HEK293 (cell line): ENCODE data around the gene ZFPM1.

ENCODE experiments used
- MZF1 ChIP-seq: fragments of 450-650 bp; formaldehyde crosslinking; IDR thresholded peaks from 2 replicates; pipeline ENCODE4 v1.5.1; 2017; ENCODE audit warnings: missing biosample characterization, missing genetic modification characterization, borderline replicate concordance
- SP2 ChIP-seq: fragments of 450-650 bp; formaldehyde crosslinking; IDR thresholded peaks from 2 replicates; pipeline ENCODE4 v1.5.1; 2016; ENCODE audit warnings: missing biosample characterization, missing genetic modification characterization
- ZBTB21 ChIP-seq: fragments of 450-650 bp; formaldehyde crosslinking; IDR thresholded peaks from 2 replicates; pipeline ENCODE4 v1.5.1; 2017; ENCODE audit warnings: missing biosample characterization, missing genetic modification characterization
- ZFP37 ChIP-seq: fragments of 450-650 bp; formaldehyde crosslinking; IDR thresholded peaks from 2 replicates; pipeline ENCODE4 v1.5.1; 2016; ENCODE audit warnings: missing biosample characterization, missing genetic modification characterization
- ZNF114 ChIP-seq: fragments of 450-650 bp; formaldehyde crosslinking; IDR thresholded peaks from 2 replicates; pipeline ENCODE4 v1.5.0; 2017; ENCODE audit warnings: missing biosample characterization, missing genetic modification characterization
- ZNF302 ChIP-seq: fragments of 450-650 bp; formaldehyde crosslinking; IDR thresholded peaks from 2 replicates; pipeline ENCODE4 v1.5.1; 2016; ENCODE audit warnings: missing biosample characterization, missing genetic modification characterization, low read depth
- TF ChIP-seq, protein P1 (sequence below): fragments of 450-650 bp; formaldehyde crosslinking; IDR thresholded peaks from 2 replicates; pipeline ENCODE4 v1.5.1; 2016; ENCODE audit warnings: missing biosample characterization, missing genetic modification characterization
- TF ChIP-seq, protein P2 (sequence below): fragments of 450-650 bp; formaldehyde crosslinking; IDR thresholded peaks from 2 replicates; pipeline ENCODE4 v1.5.1; 2016; ENCODE audit warnings: missing biosample characterization, missing genetic modification characterization
- TF ChIP-seq, protein P3 (sequence below): fragments of 450-650 bp; formaldehyde crosslinking; IDR thresholded peaks from 2 replicates; pipeline ENCODE4 v1.5.1; 2016; ENCODE audit warnings: missing biosample characterization, missing genetic modification characterization, borderline replicate concordance

DNA sequence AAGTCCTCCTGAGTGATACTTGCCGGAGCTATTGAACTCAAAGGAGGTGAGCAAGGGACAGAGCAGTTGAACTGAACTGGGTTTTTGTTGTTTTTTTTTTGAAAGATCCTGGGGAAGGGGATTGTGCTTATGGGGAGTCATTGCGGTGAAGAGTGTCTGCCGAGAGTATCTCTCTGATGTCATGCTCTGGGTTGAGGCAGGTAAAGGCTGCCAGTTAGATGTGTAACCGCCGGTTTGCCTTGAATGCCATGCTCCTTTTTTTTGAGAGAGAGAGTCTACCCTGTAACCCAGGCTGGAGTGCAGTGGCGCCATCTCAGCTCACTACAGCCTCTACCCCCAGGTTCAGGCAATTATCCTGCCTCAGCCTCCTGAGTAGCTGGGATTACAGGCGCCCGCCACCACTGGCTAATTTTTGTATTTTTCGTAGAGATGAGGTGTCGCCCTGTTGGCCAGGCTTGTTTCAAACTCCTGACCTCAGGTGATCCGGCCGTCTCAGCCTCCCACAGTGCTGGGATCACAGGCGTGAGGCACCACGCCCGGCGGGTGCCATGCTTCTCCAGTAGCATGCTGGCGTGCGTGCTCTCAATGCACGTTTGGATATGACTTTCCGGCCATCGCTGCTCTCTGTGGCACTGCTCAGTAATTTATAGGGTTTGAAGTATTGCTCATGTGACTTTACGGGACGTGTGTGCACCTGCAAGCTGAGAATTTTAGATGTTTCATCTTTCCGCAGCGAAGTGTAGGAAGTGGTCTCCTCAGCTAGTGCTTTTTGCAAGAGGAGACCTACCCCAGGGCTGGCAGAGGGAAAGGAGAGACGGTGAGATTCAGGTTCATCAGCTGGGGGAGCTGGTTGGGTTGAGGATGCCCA, 125.6 kb downstream of the ZFPM1 start:
- TF ChIP-seq, protein P1, sequence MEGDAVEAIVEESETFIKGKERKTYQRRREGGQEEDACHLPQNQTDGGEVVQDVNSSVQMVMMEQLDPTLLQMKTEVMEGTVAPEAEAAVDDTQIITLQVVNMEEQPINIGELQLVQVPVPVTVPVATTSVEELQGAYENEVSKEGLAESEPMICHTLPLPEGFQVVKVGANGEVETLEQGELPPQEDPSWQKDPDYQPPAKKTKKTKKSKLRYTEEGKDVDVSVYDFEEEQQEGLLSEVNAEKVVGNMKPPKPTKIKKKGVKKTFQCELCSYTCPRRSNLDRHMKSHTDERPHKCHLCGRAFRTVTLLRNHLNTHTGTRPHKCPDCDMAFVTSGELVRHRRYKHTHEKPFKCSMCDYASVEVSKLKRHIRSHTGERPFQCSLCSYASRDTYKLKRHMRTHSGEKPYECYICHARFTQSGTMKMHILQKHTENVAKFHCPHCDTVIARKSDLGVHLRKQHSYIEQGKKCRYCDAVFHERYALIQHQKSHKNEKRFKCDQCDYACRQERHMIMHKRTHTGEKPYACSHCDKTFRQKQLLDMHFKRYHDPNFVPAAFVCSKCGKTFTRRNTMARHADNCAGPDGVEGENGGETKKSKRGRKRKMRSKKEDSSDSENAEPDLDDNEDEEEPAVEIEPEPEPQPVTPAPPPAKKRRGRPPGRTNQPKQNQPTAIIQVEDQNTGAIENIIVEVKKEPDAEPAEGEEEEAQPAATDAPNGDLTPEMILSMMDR = no peak
- TF ChIP-seq ZNF114 (no peak), ZNF302 (tag by site-specific recombination) (no peak), ZBTB21 (tag by site-specific recombination) (no peak), ZFP37 (tag by site-specific recombination) (no peak), MZF1 (tag by site-specific recombination) (no peak), SP2 (tag by site-specific recombination) (no peak)
- TF ChIP-seq, protein P2, sequence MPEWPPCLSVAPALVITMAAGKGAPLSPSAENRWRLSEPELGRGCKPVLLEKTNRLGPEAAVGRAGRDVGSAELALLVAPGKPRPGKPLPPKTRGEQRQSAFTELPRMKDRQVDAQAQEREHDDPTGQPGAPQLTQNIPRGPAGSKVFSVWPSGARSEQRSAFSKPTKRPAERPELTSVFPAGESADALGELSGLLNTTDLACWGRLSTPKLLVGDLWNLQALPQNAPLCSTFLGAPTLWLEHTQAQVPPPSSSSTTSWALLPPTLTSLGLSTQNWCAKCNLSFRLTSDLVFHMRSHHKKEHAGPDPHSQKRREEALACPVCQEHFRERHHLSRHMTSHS (tag by site-specific recombination) = no peak
- TF ChIP-seq, protein P3, sequence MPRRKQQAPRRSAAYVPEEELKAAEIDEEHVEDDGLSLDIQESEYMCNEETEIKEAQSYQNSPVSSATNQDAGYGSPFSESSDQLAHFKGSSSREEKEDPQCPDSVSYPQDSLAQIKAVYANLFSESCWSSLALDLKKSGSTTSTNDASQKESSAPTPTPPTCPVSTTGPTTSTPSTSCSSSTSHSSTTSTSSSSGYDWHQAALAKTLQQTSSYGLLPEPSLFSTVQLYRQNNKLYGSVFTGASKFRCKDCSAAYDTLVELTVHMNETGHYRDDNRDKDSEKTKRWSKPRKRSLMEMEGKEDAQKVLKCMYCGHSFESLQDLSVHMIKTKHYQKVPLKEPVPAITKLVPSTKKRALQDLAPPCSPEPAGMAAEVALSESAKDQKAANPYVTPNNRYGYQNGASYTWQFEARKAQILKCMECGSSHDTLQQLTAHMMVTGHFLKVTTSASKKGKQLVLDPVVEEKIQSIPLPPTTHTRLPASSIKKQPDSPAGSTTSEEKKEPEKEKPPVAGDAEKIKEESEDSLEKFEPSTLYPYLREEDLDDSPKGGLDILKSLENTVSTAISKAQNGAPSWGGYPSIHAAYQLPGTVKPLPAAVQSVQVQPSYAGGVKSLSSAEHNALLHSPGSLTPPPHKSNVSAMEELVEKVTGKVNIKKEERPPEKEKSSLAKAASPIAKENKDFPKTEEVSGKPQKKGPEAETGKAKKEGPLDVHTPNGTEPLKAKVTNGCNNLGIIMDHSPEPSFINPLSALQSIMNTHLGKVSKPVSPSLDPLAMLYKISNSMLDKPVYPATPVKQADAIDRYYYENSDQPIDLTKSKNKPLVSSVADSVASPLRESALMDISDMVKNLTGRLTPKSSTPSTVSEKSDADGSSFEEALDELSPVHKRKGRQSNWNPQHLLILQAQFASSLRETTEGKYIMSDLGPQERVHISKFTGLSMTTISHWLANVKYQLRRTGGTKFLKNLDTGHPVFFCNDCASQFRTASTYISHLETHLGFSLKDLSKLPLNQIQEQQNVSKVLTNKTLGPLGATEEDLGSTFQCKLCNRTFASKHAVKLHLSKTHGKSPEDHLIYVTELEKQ (tag by site-specific recombination) = no peak
